Measurements from ENCODE around the gene BBX. TPM values are rescaled to one million over a fixed set of nuclear protein-coding genes. Genes with fewer than 3 reads are reported as not detected.

The BBX gene
- total RNA-seq, 4 donors from 2014 or later, result 26.5 to 45.8 (median 28.0) TPM

GRCh38 chr3:107734317-107734716 lies 211.6 kb downstream of the BBX start:
- no peak overlapping the region for H3K4me3 ChIP-seq (ENCODE audit: low read depth, poor library complexity, severe bottlenecking)
- WGBS, 2 donors, result 77 to 95% methylated on average over 3 of the region's 3 CpGs
- no peak for TF ChIP-seq POLR2A (IDR thresholded peaks at IDR 0.05)
- TF ChIP-seq CTCF (IDR thresholded peaks at IDR 0.05), result no peak
- DNase-seq (ENCODE audit: low spot score in 2 of 2), result no peak
- intact Hi-C loops (cut with DNase I; ENCODE audit: low total_unique reads), result no loop called here

GRCh38 chr3:107737914-107738313 lies 215.2 kb downstream of the BBX start:
- H3K4me3 ChIP-seq (ENCODE audit: low read depth, poor library complexity, severe bottlenecking), result no peak overlapping the region
- DNase-seq (ENCODE audit: low spot score in 2 of 2), result no peak
- TF ChIP-seq POLR2A (IDR thresholded peaks at IDR 0.05) (no peak), CTCF (IDR thresholded peaks at IDR 0.05) (no peak)
- intact Hi-C loops (cut with DNase I; ENCODE audit: low total_unique reads), result no loop called here

GRCh38 chr3:107738486-107739183 lies 215.9 kb downstream of the BBX start:
- no peak for DNase-seq (ENCODE audit: low spot score in 2 of 2)
- TF ChIP-seq POLR2A (IDR thresholded peaks at IDR 0.05) (no peak), CTCF (IDR thresholded peaks at IDR 0.05) (no peak)
- WGBS, 2 donors, result 87 to 89% methylated on average over 5 of the region's 5 CpGs
- no peak overlapping the region for H3K4me3 ChIP-seq (ENCODE audit: low read depth, poor library complexity, severe bottlenecking)
- intact Hi-C loops (cut with DNase I; ENCODE audit: low total_unique reads), result no loop called here

GRCh38 chr3:107739227-107739626 lies 216.5 kb downstream of the BBX start:
- intact Hi-C loops (cut with DNase I; ENCODE audit: low total_unique reads), result no loop called here
- no peak for DNase-seq (ENCODE audit: low spot score in 2 of 2)
- WGBS, 2 donors, result 62 to 63% methylated on average over 3 of the region's 3 CpGs
- H3K4me3 ChIP-seq (ENCODE audit: low read depth, poor library complexity, severe bottlenecking), result no peak overlapping the region
- TF ChIP-seq POLR2A (IDR thresholded peaks at IDR 0.05) (no peak), CTCF (IDR thresholded peaks at IDR 0.05) (no peak)

- DNase-seq (ENCODE audit: low spot score in 2 of 2), result no peak
- H3K4me3 ChIP-seq (ENCODE audit: low read depth, poor library complexity, severe bottlenecking), result no peak overlapping the region
- TF ChIP-seq CTCF (IDR thresholded peaks at IDR 0.05) (no peak), POLR2A (IDR thresholded peaks at IDR 0.05) (no peak)
- 52 to 59% methylated on average over 6 of the region's 6 CpGs for WGBS, 2 donors
- intact Hi-C loops (cut with DNase I; ENCODE audit: low total_unique reads), result no loop called here
These were observed 218.5 kb downstream of the BBX start for GRCh38 chr3:107740992-107741896.

Data from lower leg skin (tissue), 4 donors.